DMS153 treated with DMSO at 0.1 percent for 48 hours (cell line): ENCODE measurements around the gene DNAH12.
A peak's percentile ranks its signal among the peaks of the same experiment; 100 is the strongest.

Experiments used
- DNase-seq: peaks from one replicate; lab custom pipeline; 2025; ENCODE audit not compliant: unreplicated experiment; lab: John Stamatoyannopoulos, UW

DNAH12 gene

DNA sequence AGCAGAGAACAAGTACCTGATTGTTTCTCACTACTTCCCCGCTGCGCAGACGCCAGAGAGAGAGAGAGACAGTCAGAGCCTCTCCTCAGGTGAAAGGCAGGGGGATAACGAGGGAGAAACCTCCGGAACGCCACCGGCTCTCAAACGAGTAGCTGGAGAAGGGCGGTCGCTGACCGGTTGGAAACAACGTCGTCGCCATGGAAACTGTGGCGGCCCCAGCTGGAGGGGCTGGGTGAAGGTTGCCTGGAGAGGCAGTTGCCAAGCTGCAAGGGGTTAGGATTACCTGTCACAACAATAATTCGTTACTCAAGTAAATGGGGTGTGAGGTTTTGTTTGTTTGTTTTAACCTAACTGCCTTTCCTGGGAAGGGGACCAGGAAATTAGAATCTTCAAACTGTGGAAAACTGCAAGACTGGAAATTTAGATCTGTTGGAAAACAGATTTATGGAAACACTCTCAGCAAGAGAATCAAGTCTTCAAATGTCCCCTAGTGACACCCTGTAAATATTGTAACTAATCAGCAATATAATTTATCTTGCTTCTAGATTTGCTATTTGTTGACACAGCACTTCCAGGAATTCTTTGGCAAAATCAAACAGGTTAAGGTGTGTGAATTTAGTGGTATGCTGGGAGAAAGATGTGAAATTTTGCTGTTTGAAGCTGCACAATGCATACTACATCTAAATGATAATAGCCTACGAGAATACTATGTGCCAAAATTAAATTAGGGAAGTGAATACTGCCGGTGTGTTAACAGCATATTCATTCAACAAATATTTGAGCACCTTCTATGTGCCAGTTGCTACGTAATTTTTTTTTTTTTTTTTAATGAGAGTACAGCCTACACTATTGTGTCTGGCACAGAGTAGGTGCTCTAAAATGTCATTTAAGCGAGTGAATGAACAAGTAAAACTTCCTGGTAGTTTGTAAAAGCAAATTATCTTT lies at the start of gene DNAH12:
TSS of gene DNAH12 (minus strand) at position 164 of the 945 bp plus-strand sequence. CDS start 1,474 bp downstream, outside the sequence.
- peak; percentile 18 for DNase-seq

GRCh38 chr3:57592306-57592705 lies 48.2 kb upstream of the DNAH12 start:
- DNase-seq, result no peak

- DNase-seq, result no peak
Observed at GRCh38 chr3:57587905-57588304, 43.8 kb upstream of the DNAH12 start.

DNA sequence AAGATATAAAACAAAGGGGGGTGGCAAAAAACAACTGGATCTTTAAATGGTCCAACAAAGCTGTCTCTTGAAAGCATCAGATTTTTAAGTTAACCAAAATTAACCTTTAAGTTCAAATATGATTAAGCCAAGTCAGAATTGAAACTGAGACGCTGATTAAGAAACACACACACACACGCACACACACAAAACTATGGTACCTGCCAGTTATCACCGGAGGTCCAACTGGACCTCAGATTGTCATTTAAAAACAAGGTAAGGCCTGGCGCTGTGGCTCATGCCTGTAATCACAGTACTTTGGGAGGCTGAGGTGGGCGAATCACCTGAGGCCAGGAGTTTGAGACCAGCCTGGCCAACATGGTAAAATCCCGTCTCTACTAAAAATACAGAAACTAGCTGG lies 42.6 kb upstream of the DNAH12 start:
- no peak for DNase-seq

DNA sequence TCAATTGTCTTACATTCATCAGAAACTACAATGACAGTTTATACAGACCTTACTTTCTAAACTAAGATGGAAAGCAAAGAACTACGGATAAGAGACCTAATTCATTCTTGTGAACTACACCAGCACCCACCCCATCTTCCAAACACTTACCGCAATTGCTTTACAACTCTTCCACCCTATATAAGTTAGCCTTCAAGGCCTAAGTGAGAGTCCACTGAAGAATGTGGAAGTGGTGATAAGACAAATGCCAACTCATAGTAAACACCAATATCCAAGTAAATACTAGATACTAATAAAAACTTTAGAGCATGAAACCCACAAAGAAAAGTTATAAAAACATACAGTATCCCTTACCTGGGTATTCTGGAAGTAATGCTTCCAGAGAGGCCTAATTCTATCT lies 39.4 kb upstream of the DNAH12 start:
- DNase-seq, result no peak

DNA sequence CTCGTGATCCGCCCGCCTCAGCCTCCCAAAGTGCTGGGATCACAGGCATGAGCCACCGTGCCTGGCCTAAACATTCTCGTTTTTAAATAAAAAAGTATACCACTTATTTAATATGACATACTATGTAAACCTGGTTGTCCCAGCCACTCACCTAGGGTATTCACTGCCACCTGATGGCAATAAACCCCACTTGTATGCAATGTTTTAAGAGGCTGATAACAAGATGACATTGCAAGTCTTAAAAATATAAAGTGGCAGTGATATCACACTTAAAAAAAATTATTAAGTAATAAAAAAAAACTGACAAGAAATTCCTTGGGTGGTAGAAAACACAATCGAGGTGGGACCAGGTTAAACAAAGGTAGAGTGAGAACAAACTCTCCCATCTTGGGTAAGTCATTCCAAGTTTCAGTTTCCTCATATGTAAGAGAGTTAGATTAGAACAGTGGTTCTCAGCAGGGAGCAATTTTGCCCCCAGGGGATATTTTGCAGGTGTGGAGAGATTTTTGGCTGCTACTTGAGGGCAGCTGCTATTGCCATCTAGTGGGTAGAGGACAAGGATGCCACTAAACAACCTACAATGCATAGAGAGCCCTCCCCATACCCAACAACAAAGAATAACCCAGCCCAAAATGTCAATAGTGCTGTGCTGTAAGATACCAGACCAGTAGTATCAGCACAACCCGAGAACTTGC lies 38.5 kb upstream of the DNAH12 start:
- no peak for DNase-seq

DNA sequence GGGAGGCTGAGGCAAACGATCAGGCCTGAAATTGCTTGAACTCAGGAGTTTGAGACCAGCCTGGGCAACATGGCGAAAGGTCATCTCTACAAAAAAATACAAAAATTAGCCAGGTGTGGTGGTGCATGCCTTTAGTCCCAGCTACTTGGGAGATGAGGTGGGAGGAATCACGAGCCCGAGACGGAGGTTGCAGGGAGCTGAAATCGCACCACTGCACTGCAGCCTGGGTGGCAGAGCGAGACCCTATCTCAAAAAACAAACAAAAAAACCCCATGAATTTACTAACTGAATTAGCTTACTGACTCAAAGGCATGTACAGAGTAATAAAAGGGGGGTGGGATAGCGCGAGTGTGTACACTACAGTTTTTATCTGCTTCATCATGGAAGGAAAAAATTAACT lies 33.7 kb upstream of the DNAH12 start:
- no peak for DNase-seq

DNA sequence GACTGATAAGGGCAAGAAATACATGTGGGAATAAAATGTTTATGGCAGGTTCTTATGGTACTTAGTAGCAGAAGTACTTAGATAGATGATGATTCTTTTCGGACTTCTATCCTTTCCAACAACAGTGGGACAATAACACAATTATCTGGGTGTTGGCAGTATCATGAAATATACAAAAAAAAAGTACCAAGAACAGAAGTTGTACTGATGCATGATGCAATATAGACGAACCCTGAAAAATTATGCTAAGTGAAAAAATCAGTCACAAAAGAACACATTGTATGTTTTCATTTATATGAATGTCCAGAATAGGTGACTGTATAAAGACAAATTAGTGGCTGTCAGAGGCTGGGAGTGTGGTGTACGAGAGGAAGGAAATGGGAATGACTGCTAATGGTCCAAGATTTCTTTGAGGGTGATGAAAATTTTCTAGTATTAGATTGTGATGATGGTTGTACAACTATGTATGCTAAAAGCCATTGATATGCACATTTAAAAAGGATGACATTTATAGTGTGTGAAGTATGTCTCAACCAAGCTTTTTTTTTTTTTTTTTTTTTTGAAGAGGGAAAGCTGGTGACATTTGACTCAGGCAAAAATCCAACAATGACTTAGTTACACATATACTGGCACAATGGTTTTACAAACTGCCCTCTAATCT lies 32.0 kb upstream of the DNAH12 start:
- DNase-seq, result no peak

- DNase-seq, result no peak
Observed at GRCh38 chr3:57572096-57572495, 28.0 kb upstream of the DNAH12 start.

DNA sequence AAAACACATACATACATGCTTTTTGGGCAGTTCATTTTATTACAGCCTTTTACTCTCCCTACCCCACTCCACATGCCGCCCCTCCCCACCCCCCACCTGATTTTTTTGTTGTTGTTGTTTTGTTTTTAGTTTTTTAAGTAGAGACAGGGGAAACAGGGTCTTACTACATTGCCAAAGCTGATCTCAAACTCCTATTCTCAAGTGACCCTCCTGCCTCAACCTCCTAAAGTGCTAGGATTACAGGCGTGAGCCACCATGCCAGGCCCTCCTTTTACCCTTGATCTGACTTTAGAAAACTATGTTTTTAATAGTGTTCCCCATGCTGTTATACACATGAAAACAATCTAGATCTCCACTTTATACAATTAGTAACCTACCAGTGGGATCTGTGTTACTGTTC lies 26.7 kb upstream of the DNAH12 start:
- DNase-seq, result no peak

GRCh38 chr3:57569859-57570450 lies 25.8 kb upstream of the DNAH12 start:
- no peak for DNase-seq

DNA sequence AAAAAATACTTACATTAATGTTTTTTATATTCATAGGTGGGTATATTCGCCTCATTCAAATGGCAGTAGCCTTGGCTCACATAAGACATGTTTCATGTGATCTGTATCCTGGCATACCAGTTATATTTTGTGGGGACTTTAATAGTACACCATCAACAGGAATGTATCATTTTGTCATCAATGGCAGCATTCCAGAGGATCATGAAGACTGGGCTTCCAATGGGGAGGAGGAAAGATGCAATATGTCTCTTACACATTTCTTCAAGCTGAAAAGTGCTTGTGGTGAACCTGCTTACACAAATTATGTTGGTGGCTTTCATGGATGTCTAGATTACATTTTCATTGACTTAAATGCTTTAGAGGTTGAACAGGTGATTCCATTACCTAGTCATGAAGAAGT lies 15.4 kb upstream of the DNAH12 start:
- no peak for DNase-seq

DNA sequence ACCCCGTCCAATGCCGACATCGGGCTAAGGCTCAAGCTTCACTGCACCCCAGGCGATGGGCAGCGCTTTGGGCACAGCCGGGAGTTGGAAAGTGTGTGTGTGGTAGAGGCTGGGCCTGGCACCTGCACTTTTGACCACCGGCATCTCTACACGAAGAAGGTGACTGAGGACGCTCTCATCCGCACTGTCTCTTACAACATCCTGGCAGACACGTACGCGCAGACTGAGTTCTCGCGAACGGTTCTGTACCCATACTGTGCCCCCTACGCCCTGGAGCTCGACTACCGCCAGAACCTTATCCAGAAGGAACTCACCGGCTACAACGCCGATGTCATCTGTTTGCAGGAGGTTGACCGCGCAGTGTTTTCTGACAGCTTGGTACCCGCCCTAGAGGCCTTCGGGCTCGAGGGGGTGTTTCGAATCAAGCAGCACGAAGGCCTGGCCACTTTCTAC lies 13.0 kb upstream of the DNAH12 start:
- no peak for DNase-seq

DNA sequence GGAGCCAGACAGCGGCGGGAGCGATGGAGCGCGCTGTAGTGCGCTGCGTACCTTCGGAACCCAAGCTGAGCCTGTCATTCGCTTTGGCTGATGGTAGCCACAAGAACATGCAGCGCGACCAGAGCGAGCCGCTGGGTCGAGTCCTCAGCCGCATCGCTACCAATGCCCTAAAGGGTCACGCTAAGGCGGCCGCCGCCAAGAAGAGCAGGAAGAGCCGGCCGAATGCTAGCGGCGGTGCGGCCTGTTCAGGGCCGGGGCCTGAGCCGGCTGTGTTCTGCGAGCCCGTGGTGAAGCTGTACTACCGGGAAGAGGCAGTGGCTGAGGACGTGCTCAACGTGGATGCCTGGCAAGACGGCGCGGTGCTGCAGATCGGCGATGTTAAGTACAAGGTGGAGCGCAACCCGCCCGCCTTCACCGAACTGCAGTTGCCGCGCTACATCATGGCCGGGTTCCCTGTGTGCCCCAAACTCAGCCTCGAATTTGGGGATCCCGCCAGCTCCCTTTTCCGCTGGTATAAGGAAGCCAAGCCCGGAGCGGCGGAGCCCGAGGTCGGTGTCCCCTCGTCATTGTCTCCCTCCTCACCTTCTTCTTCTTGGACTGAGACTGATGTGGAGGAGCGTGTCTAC lies 12.4 kb upstream of the DNAH12 start:
- DNase-seq, result no peak

DNA sequence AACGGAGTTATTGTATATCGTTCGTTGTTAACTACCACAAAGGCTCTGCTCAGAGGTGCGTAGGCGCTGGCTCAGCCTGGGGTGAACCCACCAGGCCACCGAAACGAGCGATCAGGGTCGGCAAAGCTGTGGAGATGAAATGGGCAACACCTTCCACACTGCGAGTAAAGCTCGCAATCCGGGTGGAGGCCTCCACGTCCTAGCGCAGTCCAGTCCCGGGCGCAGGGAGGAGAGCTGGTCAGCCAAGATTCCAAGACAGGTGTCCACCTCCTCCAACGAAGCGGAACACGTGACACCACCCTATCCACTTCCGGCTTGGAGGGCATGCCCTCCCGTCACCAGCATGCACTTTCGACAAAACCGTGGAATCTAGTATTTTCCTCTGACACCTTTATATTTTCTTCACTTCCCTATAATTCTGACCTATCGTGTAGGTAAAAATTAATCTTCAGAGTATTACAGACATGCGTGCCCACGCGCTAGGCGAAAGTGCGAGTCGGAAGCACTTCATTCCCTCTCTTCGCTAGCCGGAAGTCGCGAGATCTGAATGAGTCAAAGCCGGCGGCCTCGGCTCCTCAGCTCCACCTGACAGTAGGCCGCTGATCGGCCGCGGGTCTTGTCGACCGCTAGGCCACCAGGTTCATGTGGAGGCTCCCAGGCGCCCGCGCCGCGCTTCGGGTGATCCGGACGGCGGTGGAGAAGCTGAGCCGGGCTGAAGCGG lies 11.8 kb upstream of the DNAH12 start, which contains the start of gene PDE12:
TSS of gene PDE12 (plus strand) at position 537 of the 721 bp plus-strand sequence. CDS start at position 643, 106 bp downstream.
- peak; percentile 47 for DNase-seq

DNA sequence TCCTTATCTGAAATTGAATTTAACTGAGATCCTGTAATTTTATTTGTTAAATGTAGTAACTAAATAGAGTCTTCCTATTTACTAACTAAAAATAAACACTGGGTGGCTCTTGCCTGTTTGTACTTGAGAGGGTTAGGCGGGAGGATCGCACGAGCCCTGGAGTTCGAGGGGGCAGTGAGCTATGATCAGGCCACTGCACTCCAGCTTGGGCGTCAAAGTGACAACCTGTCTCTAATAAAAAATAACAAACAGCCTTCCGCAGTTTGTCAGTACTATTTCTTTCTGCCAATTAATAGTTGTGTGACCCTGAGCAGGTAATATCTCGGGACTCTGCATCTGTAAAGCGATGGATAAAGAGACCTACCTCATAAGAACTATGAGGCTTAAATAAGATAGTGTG lies 11.2 kb upstream of the DNAH12 start:
- no peak for DNase-seq

DNA sequence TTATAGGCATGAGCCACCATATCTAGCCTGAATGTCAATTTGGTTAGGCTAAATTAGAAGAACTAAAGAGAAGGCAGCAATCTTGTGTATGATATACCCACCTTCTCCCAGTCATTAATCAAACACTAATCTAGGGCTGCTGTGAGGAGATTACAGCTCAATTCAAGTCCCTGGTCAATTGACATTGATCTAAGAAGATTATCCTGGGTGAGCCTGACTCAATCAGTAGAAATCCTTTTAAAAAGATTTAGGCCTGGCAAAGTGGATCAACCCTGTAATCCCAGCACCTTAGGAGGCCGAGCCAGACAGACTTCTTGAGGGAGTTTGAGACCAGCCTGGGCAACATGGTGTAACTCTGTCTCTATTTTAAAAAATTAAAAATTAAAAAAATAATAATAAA lies 2.5 kb upstream of the DNAH12 start:
- DNase-seq, result no peak

- DNase-seq, result no peak
Observed at GRCh38 chr3:57545636-57546268, 1.6 kb upstream of the DNAH12 start.

- DNase-seq, result no peak
Observed at GRCh38 chr3:57538465-57538864, 5.7 kb downstream of the DNAH12 start.
